Liver (tissue), 3 donors: ENCODE measurements around the gene MEGF11.

Source experiments
- CTCF ChIP-seq: fragments of 150-350 bp; IDR thresholded peaks from 2 replicates; pipeline ENCODE4 v1.5.1; 2017; ENCODE audit warnings: improper control_type of control experiment, low read depth, low read length; ENCODE audit not compliant: missing input control
- EGR1 ChIP-seq, 2 donors: IDR thresholded peaks; 2 replicates each; pipeline ENCODE4 v1.6.1; 2016 to 2018; ENCODE audit warnings: antibody characterized with exemption in 2 of 2, low read depth in 2 of 2
- GABPA ChIP-seq, 2 donors: IDR thresholded peaks in 1 of 2; conservative IDR thresholded peaks in 1 of 2; 2 replicates each; pipeline ENCODE4 v1.6.1; 2016; ENCODE audit warnings: antibody characterized with exemption in 2 of 2, mild to moderate bottlenecking in 1 of 2, moderate library complexity in 1 of 2
- HNF4A ChIP-seq, 2 donors: conservative IDR thresholded peaks; 2 replicates each; pipeline ENCODE4 v1.6.1; 2016; ENCODE audit warnings: antibody characterized with exemption in 2 of 2, mild to moderate bottlenecking in 2 of 2
- JUND ChIP-seq, 2 donors: IDR thresholded peaks; 2 replicates each; pipeline ENCODE4 v1.6.1; 2016; ENCODE audit warnings: antibody characterized with exemption in 2 of 2
- MAX ChIP-seq: IDR thresholded peaks from 2 replicates; pipeline ENCODE4 v1.6.1; 2016; ENCODE audit warnings: antibody characterized with exemption
- REST ChIP-seq: IDR thresholded peaks from 2 replicates; pipeline ENCODE4 v1.6.1; 2016; ENCODE audit warnings: antibody characterized with exemption, mild to moderate bottlenecking
- RXRA ChIP-seq, 2 donors: IDR thresholded peaks; 2 replicates each; pipeline ENCODE4 v1.6.1; 2017 to 2018; ENCODE audit warnings: antibody characterized with exemption in 2 of 2, mild to moderate bottlenecking in 1 of 2
- SP1 ChIP-seq: IDR thresholded peaks from 2 replicates; pipeline ENCODE4 v1.6.1; 2018; ENCODE audit warnings: antibody characterized with exemption, mild to moderate bottlenecking
- TAF1 ChIP-seq: conservative IDR thresholded peaks from 2 replicates; pipeline ENCODE4 v1.6.1; 2016; ENCODE audit warnings: antibody characterized with exemption, mild to moderate bottlenecking
- ZBTB33 ChIP-seq: IDR thresholded peaks from 2 replicates; pipeline ENCODE4 v1.6.1; 2016; ENCODE audit warnings: antibody characterized with exemption
- donor health status: healthy.
- donor health status: healthy.

DNA sequence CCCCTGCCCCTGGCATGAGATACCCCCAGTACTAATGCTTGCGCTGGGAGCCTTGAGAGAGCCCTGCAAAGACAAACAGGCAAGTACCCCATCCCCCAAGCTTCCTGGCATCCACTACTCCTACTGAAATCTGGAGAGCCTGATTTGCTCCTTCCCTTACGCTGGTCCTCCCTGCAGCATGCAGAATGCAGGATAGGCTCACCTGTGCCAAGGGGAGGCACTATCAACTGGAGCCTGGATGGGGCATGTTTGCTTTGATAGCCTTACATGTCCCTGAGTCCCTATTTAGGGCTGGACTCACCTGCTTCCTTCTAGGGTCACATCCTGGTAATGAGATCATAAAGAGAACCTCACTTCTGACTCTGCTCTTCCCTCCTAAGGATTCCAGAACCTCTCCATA, 341.3 kb downstream of the MEGF11 start:
- TF ChIP-seq CTCF (no peak), HNF4A (conservative IDR thresholded peaks at IDR 0.05) (no peak), MAX (no peak), EGR1 (IDR thresholded peaks at IDR 0.05; ENCODE audit: low read depth in 2 of 2) (no peak), TAF1 (no peak), REST (no peak), SP1 (no peak), ZBTB33 (no peak), RXRA (IDR thresholded peaks at IDR 0.05) (no peak), JUND (IDR thresholded peaks at IDR 0.05) (no peak), GABPA (IDR thresholded peaks at IDR 0.05 in 1 of 2, conservative IDR thresholded peaks at IDR 0.05 in 1 of 2) (no peak)
